HepG2 (cell line): ENCODE results near the gene TRIM28. TPM values are rescaled to one million over a fixed set of nuclear protein-coding genes. Genes with fewer than 3 reads are reported as not detected.
A peak's percentile ranks its signal among the peaks of the same experiment; 100 is the strongest.

Experiments used
- ATAC-seq: fragments of 200-7000 bp; cut with Tn5 transposase; 3 replicates; pipeline ENCODE4 v1.9.1; 2020; ENCODE audit warnings: mild to moderate bottlenecking, moderate library complexity
- BruUV-seq: library from RNA; stranded (reverse); fragments of 400-500 nt; replicated peaks from 2 replicates; lab custom pipeline; 2021; lab: Mats Ljungman, UMichigan
- CTCF ChIA-PET: fragments of 300-600 bp; formaldehyde crosslinking; extraction: SDS; loops from one replicate; lab custom pipeline; 2021; ENCODE audit warnings: low total read pairs, inconsistent platforms, low intra/inter-chr PET ratio; lab: Yijun Ruan, JAX
- POLR2A ChIA-PET: fragments of 350-600 bp; sonication (Branson Sonifier 250); formaldehyde crosslinking; loops from one replicate; lab custom pipeline; 2020; ENCODE audit warnings: antibody characterized with exemption, inconsistent platforms; lab: Yijun Ruan, JAX
- DNase-seq: peaks from one replicate; pipeline ENCODE4 v3.0.0-alpha.2; 2015; ENCODE audit warnings: low spot score
- FAIRE-seq: peaks from 3 replicates; lab custom pipeline; 2011; peaks lifted over from hg19 to GRCh38; lab: Jason Lieb, UNC
- H2AFZ ChIP-seq: one replicate; pipeline ENCODE4 v1.6.1; 2011; ENCODE audit warnings: low read length, inconsistent platforms
- H3K27ac ChIP-seq: fragments of 300-600 bp; 3 replicates; pipeline ENCODE4 v1.8.0; 2011; ENCODE audit warnings: mixed run types, mild to moderate bottlenecking, mixed read lengths, low read length, inconsistent platforms; ENCODE audit not compliant: insufficient read depth; ENCODE audit errors: extremely low read length
- H3K27me3 ChIP-seq, 2 experiments: fragments of 200-600 bp in 1 of 2; 2 replicates in 1 of 2; 3 replicates in 1 of 2; pipeline versions ENCODE4 v1.6.0 to v1.8.0; 2011; ENCODE audit warnings: low read length in 2 of 2, mild to moderate bottlenecking in 2 of 2, moderate library complexity in 2 of 2, inconsistent platforms in 1 of 2; ENCODE audit not compliant: insufficient read depth in 2 of 2, control insufficient read depth in 1 of 2
- H3K36me3 ChIP-seq, 2 experiments: fragments of 200-600 bp in 1 of 2; replicated peaks in 1 of 2; 2 replicates in 1 of 2; 3 replicates in 1 of 2; pipeline versions ENCODE4 v1.5.1 to v1.8.0; 2011; ENCODE audit warnings: low read length in 2 of 2, inconsistent platforms in 1 of 2; ENCODE audit not compliant: insufficient read depth in 2 of 2, control insufficient read depth in 1 of 2
- H3K4me1 ChIP-seq: 2 replicates; pipeline ENCODE4 v1.5.1; 2012; ENCODE audit warnings: low read length, inconsistent platforms; ENCODE audit not compliant: insufficient read depth
- H3K4me2 ChIP-seq: 2 replicates; pipeline ENCODE4 v1.6.0; 2011; ENCODE audit warnings: low read depth, low read length, inconsistent platforms
- H3K4me3 ChIP-seq, 3 experiments: fragments of 200-600 bp in 1 of 3; sonication (generic), shearing (Covaris generic) in 1 of 3; replicated peaks in 1 of 3; 2 replicates each; pipeline ENCODE4 v1.5.1; 2011 to 2016; ENCODE audit warnings: low read length in 3 of 3, inconsistent platforms in 2 of 3, low read depth in 2 of 3, mild to moderate bottlenecking in 2 of 3, control low read depth in 1 of 3, mixed read lengths in 1 of 3; ENCODE audit not compliant: insufficient read depth in 1 of 3
- H3K79me2 ChIP-seq: one replicate; pipeline ENCODE4 v1.6.1; 2011; ENCODE audit warnings: low read length, inconsistent platforms; ENCODE audit not compliant: insufficient read depth
- H3K9ac ChIP-seq: 2 replicates; pipeline ENCODE4 v1.6.0; 2011; ENCODE audit warnings: mild to moderate bottlenecking, low read depth, low read length, inconsistent platforms; ENCODE audit not compliant: insufficient read depth
- H3K9me3 ChIP-seq: 2 replicates; pipeline ENCODE4 v1.5.1; 2012; ENCODE audit warnings: mild to moderate bottlenecking, low read length
- H4K20me1 ChIP-seq: 2 replicates; pipeline ENCODE4 v1.6.0; 2011; ENCODE audit warnings: inconsistent platforms, mild to moderate bottlenecking, low read length, moderate library complexity; ENCODE audit not compliant: insufficient read depth
- AGO2 ChIP-seq: fragments of 200-400 bp; formaldehyde crosslinking; optimal IDR thresholded peaks from 2 replicates; pipeline ENCODE3; 2017; ENCODE audit warnings: mild to moderate bottlenecking, low read depth, low read length, moderate library complexity
- ASH2L ChIP-seq: fragments of 300-600, 200-600 bp; sonication (generic); IDR thresholded peaks from 2 replicates; pipeline ENCODE4 v1.7.0; 2017; ENCODE audit warnings: low read depth, mild to moderate bottlenecking, moderate library complexity, mixed read lengths, low read length; ENCODE audit not compliant: insufficient read length
- ATAD3A ChIP-seq: sonication (generic); formaldehyde crosslinking; IDR thresholded peaks from 2 replicates; pipeline ENCODE4 v1.4.0; 2020; ENCODE audit warnings: missing genetic modification reagents
- CHCHD3 ChIP-seq: sonication (generic); formaldehyde crosslinking; IDR thresholded peaks from 2 replicates; pipeline ENCODE4 v1.8.0; 2022; ENCODE audit warnings: mild to moderate bottlenecking, missing genetic modification reagents, moderate library complexity
- HHEX ChIP-seq: IDR thresholded peaks from 2 replicates; pipeline ENCODE4 v1.6.1; 2016; ENCODE audit warnings: control low read depth
- HNRNPLL ChIP-seq: fragments of 200-400 bp; formaldehyde crosslinking; IDR thresholded peaks from 2 replicates; pipeline ENCODE4 v1.6.1; 2017; ENCODE audit warnings: mild to moderate bottlenecking, low read depth, low read length; ENCODE audit not compliant: poor library complexity, severe bottlenecking
- MAF1 ChIP-seq: sonication (generic); formaldehyde crosslinking; IDR thresholded peaks from 2 replicates; pipeline ENCODE4 v1.5.0; 2020; ENCODE audit warnings: missing genetic modification reagents, borderline replicate concordance
- PHF8 ChIP-seq: sonication (generic); formaldehyde crosslinking; IDR thresholded peaks from 2 replicates; pipeline ENCODE4 v1.5.0; 2020; ENCODE audit warnings: missing genetic modification reagents
- POLR2A ChIP-seq, 2 experiments: IDR thresholded peaks; 2 replicates each; pipeline ENCODE4 v1.6.1; 2011; ENCODE audit warnings: low read depth in 2 of 2, low read length in 2 of 2, mild to moderate bottlenecking in 1 of 2, moderate library complexity in 1 of 2; ENCODE audit not compliant: insufficient read depth in 1 of 2
- RBFOX2 ChIP-seq: fragments of 200-400 bp; formaldehyde crosslinking; IDR thresholded peaks from 2 replicates; pipeline ENCODE4 v1.6.1; 2017; ENCODE audit warnings: low read depth, mild to moderate bottlenecking, low read length
- ZIK1 ChIP-seq: sonication (generic); formaldehyde crosslinking; IDR thresholded peaks from 2 replicates; pipeline ENCODE4 v1.5.0; 2020; ENCODE audit warnings: mild to moderate bottlenecking, low read depth, missing genetic modification reagents, borderline replicate concordance
- ZNF180 ChIP-seq: sonication (generic); formaldehyde crosslinking; IDR thresholded peaks from 2 replicates; pipeline ENCODE4 v1.4.0; 2020; ENCODE audit warnings: low read depth, missing genetic modification reagents, borderline replicate concordance
- ZNF235 ChIP-seq: sonication (generic); formaldehyde crosslinking; IDR thresholded peaks from 2 replicates; pipeline ENCODE4 v1.8.1; 2023; ENCODE audit warnings: mild to moderate bottlenecking, missing genetic modification reagents, borderline replicate concordance
- ZNF282 ChIP-seq: fragments of 450-650 bp; IDR thresholded peaks from 2 replicates; pipeline ENCODE4 v1.6.1; 2018; ENCODE audit not compliant: partially characterized antibody
- ZNF629 ChIP-seq: sonication (generic); formaldehyde crosslinking; conservative IDR thresholded peaks from 2 replicates; pipeline ENCODE4 v1.5.0; 2020; ENCODE audit warnings: missing genetic modification reagents
- WGBS: methylation state at CpG from one replicate; pipeline ENCODE4 v1.1.6; 2017; ENCODE audit warnings: low lambda C conversion rate; 5-methylcytosine and 5-hydroxymethylcytosine counted together
- in situ Hi-C: cut with HindIII; loops from 2 replicates; pipeline ENCODE4 v1.10.0; 2017; ENCODE audit warnings: low pct_unique_long_range_greater_than_20kb; ENCODE audit not compliant: extremely low pct_ligation_motif_present
- intact Hi-C: fragments of 100-400 bp; cut with micrococcal nuclease; formaldehyde crosslinking; loops from one replicate; pipeline ENCODE4 v1.10.0; 2022; ENCODE audit not compliant: unreplicated experiment
- polyA plus RNA-seq, 8 experiments: library from polyadenylated mRNA; depleted of rRNA in 3 of 8; stranded (reverse) in 7 of 8; unstranded in 1 of 8; fragments of >200 nt; fragmentation: Illumina TruSeq in 4 of 8; extraction: Trizol in 4 of 8; gene quantifications; 2 replicates each; pipeline versions ENCODE4 v1.2.1 to v1.2.3, GENCODE V29; 2011 to 2016; ENCODE audit warnings: low read depth in 4 of 8, missing spikeins in 1 of 8, mixed read lengths in 1 of 8; ENCODE audit not compliant: insufficient read depth in 1 of 8
- total RNA-seq, 5 experiments: library from RNA; depleted of rRNA; stranded (reverse); fragments of >200 nt; fragmentation: Illumina TruSeq; extraction: Trizol; gene quantifications; 2 replicates each; pipeline ENCODE4 v1.2.3, GENCODE V29; 2016; ENCODE audit warnings: low read depth in 1 of 5
- TF ChIP-seq, protein P1 (sequence below): IDR thresholded peaks from 2 replicates; pipeline ENCODE4 v1.6.1; 2016; ENCODE audit warnings: missing genetic modification reagents, missing compliant biosample characterization
- TF ChIP-seq, protein P2 (sequence below): sonication (generic); formaldehyde crosslinking; IDR thresholded peaks from 2 replicates; pipeline ENCODE4 v1.5.0; 2020; ENCODE audit warnings: mild to moderate bottlenecking, missing genetic modification reagents
- TF ChIP-seq, protein P3 (sequence below): sonication (generic); formaldehyde crosslinking; IDR thresholded peaks from 2 replicates; pipeline ENCODE4 v1.4.0; 2020; ENCODE audit warnings: missing genetic modification reagents, borderline replicate concordance
- TF ChIP-seq, protein P4 (sequence below): sonication (generic); formaldehyde crosslinking; IDR thresholded peaks from 2 replicates; pipeline ENCODE4 v1.5.1; 2020; ENCODE audit warnings: mild to moderate bottlenecking, missing genetic modification reagents, moderate library complexity

TRIM28 gene
- total and polyA plus RNA-seq, 2 of the 13 experiments (the other 11 are each of a cell fraction or from before 2014, with no cell fraction given) = 361 to 439 TPM

DNA sequence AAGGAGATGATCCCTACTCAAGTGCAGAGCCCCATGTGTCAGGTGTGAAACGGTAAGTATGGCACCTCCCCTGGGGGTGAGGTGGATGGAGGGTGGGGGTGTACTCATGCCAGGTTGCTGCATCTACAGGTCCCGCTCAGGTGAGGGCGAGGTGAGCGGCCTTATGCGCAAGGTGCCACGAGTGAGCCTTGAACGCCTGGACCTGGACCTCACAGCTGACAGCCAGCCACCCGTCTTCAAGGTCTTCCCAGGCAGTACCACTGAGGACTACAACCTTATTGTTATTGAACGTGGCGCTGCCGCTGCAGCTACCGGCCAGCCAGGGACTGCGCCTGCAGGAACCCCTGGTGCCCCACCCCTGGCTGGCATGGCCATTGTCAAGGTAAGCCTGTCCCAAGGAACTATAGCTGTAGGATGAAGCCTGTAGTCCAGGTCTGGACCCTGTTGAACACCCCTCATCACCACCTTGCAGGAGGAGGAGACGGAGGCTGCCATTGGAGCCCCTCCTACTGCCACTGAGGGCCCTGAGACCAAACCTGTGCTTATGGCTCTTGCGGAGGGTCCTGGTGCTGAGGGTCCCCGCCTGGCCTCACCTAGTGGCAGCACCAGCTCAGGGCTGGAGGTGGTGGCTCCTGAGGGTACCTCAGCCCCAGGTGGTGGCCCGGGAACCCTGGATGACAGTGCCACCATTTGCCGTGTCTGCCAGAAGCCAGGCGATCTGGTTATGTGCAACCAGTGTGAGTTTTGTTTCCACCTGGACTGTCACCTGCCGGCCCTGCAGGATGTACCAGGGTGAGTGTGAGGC, 5.2 kb downstream of the TRIM28 start:
- in situ Hi-C loops (no loop called here), intact Hi-C loops (no loop called here)
- Histone ChIP-seq H3K9ac (no peak overlapping the region), H2AFZ (no peak overlapping the region), H3K4me1 (peaks cover 34% of the 10 kb centered on the region), H4K20me1 (peaks cover 49% of the 10 kb centered on the region), H3K4me2 (no peak overlapping the region), H3K79me2 (peaks cover 41% of the 10 kb centered on the region), H3K27me3 (no peaks in the 10 kb centered on the region; a peak in 1 of 5 replicates), H3K4me3 (no peak overlapping the region), H3K27ac (no peak overlapping the region), H3K36me3 (peaks cover 35 to 70% of the 10 kb centered on the region in 2 experiments), H3K9me3 (no peaks in the 10 kb centered on the region)
- FAIRE-seq (no peak), ATAC-seq (no peak), DNase-seq (no peak)
- TF ChIP-seq HNRNPLL = peak; percentile 22
- TF ChIP-seq ATAD3A (CRISPR knock-in tag) = no peak
- TF ChIP-seq ZNF282 = no peak
- no peak for TF ChIP-seq ZNF235 (CRISPR knock-in tag)
- TF ChIP-seq MAF1 (CRISPR knock-in tag) = no peak
- TF ChIP-seq CHCHD3 (CRISPR knock-in tag) = no peak
- TF ChIP-seq, protein P1, sequence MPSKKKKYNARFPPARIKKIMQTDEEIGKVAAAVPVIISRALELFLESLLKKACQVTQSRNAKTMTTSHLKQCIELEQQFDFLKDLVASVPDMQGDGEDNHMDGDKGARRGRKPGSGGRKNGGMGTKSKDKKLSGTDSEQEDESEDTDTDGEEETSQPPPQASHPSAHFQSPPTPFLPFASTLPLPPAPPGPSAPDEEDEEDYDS (CRISPR knock-in tag) = no peak
- peak in 1 of 2 experiments; percentile 18; a peak in 1 of 4 replicates for TF ChIP-seq POLR2A (IDR thresholded peaks at IDR 0.05; ENCODE audit: insufficient read depth in 1 of 2, low read depth in 2 of 2, low read length in 2 of 2)
- TF ChIP-seq ZIK1 = no peak
- no peak for TF ChIP-seq ZNF629 (CRISPR knock-in tag)
- TF ChIP-seq ASH2L = no peak
- TF ChIP-seq, protein P2, sequence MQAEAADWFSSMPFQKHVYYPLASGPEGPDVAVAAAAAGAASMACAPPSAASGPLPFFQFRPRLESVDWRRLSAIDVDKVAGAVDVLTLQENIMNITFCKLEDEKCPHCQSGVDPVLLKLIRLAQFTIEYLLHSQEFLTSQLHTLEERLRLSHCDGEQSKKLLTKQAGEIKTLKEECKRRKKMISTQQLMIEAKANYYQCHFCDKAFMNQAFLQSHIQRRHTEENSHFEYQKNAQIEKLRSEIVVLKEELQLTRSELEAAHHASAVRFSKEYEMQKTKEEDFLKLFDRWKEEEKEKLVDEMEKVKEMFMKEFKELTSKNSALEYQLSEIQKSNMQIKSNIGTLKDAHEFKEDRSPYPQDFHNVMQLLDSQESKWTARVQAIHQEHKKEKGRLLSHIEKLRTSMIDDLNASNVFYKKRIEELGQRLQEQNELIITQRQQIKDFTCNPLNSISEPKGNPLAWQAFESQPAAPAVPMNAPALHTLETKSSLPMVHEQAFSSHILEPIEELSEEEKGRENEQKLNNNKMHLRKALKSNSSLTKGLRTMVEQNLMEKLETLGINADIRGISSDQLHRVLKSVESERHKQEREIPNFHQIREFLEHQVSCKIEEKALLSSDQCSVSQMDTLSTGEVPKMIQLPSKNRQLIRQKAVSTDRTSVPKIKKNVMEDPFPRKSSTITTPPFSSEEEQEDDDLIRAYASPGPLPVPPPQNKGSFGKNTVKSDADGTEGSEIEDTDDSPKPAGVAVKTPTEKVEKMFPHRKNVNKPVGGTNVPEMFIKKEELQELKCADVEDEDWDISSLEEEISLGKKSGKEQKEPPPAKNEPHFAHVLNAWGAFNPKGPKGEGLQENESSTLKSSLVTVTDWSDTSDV (CRISPR knock-in tag) = no peak
- 0 out of 2 replicates have a peak, but pooled peaks have one; percentile 33 for TF ChIP-seq RBFOX2
- TF ChIP-seq PHF8 (CRISPR knock-in tag) = no peak
- TF ChIP-seq, protein P3, sequence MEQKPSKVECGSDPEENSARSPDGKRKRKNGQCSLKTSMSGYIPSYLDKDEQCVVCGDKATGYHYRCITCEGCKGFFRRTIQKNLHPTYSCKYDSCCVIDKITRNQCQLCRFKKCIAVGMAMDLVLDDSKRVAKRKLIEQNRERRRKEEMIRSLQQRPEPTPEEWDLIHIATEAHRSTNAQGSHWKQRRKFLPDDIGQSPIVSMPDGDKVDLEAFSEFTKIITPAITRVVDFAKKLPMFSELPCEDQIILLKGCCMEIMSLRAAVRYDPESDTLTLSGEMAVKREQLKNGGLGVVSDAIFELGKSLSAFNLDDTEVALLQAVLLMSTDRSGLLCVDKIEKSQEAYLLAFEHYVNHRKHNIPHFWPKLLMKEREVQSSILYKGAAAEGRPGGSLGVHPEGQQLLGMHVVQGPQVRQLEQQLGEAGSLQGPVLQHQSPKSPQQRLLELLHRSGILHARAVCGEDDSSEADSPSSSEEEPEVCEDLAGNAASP (CRISPR knock-in tag) = no peak
- peak; percentile 51 for TF ChIP-seq AGO2
- TF ChIP-seq HHEX (CRISPR knock-in tag) = no peak
- TF ChIP-seq, protein P4, sequence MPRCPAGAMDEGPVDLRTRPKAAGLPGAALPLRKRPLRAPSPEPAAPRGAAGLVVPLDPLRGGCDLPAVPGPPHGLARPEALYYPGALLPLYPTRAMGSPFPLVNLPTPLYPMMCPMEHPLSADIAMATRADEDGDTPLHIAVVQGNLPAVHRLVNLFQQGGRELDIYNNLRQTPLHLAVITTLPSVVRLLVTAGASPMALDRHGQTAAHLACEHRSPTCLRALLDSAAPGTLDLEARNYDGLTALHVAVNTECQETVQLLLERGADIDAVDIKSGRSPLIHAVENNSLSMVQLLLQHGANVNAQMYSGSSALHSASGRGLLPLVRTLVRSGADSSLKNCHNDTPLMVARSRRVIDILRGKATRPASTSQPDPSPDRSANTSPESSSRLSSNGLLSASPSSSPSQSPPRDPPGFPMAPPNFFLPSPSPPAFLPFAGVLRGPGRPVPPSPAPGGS = no peak
- no peak for TF ChIP-seq ZNF180 (CRISPR knock-in tag)
- ChIA-PET POLR2A (interaction anchor here (2.5 kb wide), 1 partner anchor 10 kb away, joined by 8 read pairs; no protein-coding TSS in a partner anchor), CTCF (no interaction called here)
- 90% methylated on average over 8 of the region's 20 CpGs for WGBS
- no TSS peak for BruUV-seq
